Activated CD4-positive, alpha-beta T cell treated with anti-CD3 and anti-CD28 coated beads, Interleukin-2, amount 50 U/mL, for 1 hour (primary cell): ENCODE results near the gene CIBAR2.
"Not testable (repeated sequence)": the region's sequence is repeated elsewhere in the genome, so short reads cannot be mapped to it uniquely, and the experiment has no call there.

ENCODE experiments used
- DNase-seq: peaks from one replicate; pipeline ENCODE4 v3.0.0-alpha.2; 2020

The CIBAR2 gene

DNA sequence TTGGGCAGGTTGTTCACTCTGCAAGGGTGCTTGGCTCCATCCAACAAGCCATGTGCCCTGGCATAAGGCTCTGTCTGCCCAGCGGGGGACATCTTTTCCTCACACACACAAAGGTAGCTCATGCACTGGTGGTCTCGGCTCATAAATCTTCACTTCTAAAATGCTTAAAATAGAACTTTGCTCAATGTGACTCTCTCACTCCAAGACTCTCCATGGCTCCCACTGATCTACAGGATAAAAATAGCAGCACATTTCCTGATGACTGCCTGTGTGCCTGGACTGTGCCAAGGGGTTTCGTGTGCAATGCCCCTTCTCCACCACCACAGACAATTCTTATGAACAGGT is 15.1 kb upstream of the CIBAR2 start:
- DNase-seq: no peak

DNA sequence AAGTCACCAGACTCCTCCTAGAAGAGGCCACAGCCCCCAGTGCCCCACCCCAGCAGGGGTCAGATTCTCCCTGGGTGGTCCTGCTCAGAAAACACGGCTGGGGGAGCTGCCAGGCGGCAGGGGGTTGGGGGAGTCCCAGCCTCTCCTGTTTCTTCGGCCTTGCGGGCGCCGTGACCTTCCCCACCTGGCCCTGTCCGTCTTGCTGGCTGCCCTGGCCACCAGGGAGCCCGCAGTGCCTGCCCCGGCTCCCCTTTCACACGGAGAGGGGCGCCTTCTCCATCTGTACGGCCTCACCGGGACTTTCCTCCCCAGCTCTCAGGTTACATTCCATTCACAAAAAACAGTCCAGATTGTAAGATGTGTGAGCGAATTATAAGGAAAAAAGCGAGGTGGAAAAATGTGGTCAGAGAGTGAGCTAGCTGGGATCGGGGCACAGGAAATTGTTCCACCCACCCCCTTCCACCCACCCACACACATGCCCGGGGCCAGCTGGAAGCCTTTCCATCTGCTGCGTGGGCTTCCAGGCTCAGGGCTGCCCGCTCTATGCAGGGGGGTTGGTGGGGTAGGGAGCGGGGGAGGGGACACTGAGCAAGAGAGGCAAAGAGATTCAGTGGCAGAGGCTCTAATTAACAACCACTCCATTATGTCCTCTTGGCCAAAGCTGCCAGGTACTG is 14.6 kb upstream of the CIBAR2 start:
- no peak for DNase-seq

DNA sequence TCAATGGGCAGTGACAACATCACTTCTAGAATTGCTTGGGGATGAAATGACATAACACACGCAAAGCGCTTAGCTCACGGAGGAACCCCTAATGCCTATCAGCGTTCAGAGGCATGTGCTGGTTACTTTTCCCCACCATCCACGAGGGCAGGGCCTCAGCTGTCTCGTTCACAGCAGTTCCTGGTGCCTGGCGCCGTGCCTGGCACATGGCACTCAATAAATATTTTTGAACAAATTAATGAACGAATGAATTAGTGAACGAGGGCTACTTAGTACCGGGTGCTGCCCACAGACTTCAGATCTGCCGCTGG is 14.1 kb upstream of the CIBAR2 start:
- no peak for DNase-seq

DNA sequence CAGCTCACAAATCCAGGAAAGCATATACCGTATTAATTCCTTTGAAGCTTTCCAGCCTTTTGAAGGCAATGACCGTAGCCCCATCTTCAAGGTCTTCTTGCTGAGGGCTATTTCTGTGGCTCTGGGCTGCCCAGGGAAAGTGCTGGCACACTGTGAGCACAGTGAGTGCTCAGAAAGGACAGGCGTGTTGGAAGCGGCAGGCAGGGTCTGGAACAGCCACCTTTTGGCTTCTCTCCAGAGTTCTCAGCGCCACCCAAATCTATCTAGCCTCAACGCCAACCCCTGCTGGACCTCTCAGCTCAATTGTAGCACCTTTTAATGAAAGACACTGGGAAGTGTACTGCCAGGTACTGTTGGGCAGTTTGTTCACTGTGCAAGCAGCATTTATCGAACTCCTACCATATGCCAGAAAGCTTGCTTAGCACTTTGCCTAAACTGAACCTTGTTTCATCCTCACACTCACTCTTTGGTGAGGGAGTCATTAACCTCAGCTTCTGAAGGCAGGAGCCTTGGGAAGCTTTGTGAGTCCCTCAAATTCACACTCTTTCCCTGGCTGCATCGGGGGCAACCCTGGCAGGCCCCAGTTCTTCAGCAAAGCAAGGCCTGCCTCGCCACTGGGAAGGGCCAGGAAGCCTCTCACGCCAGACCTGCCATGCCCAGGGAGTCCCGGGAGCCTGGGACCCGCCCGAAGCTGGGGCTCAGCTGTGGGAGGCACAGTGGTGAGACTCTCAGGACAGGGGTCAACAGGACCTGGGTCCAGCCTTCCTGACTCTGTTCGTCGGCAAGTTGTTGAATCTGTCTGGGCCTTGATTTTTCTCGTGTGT is 13.5 kb upstream of the CIBAR2 start:
- no peak for DNase-seq

DNA sequence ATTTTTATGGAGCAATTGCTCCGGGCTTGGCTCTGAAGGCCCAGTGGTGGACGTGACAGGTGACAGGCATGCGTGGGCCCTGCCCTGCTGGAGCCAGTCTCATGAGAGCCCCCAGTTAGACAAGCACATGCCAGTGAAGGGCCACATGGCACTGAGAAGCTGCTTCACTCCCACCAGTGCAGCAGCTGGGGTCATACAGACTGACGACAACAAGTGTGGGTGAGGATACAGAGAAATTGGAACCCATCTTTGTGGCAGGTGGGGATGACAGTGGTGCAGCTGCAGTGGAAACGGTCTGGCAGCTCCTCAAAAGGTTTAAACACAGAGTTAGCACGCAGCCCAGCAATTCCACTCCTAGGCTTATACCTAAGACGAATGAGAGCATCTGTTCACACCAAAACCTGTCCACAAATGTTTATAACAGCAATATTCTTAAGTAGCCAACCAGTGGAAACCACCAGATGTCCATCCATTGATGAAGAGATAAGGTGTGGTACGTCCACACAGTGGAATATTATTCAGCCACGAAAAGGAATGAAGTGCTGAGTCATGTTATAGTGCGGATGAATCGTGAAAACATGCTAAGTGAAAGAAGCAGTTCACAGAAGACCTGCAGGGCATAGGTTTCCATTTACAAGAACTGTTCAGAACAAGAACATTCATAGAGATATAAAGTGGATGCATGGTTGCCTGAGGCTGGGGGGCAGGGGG is 12.5 kb upstream of the CIBAR2 start:
- no peak for DNase-seq

DNA sequence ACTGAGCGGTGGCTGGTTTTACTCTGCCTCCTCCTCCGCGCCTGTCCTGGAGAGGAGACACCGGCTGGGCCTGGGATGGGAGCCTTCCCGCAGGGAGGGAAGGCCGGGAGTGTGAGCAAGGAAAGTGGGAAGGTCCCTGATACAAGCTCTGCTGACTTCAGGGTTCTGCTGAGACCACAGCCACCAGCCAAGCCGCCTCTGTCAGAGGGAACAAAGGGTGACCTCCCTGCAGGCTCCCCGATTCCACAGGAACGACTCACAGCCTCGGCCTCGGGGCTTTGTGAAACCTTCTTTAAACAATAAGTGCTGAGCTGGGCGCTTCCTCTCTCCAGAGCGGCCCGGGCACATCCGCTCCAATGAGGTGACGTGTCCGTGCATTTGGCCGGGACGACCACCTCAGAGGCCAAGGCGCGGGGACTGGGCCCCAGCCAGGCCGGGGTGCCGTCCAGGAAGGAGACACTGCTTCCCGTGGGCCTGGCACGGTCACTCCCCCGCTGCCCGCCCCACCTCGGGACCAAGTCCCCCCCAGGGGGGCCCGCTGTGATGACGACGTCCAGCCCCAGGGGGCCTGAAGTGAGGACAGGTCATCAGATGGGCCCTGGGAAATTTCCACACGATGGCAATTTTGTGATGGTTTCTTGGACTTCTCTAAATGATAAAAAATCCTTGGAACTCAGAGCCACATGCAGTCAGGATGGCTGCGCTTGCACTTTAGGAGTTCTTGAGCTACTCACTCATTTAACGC is 11.8 kb upstream of the CIBAR2 start:
- DNase-seq: no peak

DNA sequence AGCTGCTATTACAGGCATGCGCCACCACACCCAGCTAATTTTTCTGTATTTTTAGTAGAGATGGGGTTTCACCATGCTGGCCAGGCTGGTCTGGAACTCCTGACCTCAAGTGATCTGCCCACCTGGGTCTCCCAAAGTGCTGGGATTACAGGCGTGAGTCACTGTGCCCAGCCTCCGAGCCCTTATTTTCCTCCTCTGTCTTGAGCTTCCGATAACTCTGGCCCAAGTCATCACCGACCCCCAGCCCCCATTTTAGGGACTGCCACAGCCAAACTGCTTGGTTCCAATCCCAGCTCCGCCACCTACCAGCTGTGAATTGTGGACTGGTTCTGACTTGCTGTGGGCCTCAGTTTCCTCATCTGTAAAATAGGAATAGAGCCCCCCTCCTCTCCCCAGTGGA is 11.2 kb upstream of the CIBAR2 start:
- DNase-seq: not testable (repeated sequence)

DNA sequence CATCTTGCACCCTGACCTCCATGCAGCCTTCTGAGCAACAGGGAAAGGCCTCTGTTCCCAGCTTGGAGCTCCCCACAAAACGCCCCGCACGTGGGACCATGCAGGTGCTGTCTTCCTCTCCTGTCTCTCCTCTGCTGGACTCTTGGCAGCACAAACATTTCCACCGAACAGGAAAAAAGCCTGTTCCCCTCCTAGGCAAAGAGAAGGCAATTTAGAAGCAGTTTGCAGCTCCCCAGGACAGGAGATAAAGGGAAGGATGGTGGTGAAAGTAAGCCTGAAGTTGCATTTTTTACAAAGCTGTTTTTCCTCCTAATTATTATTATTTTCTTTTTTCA is 7.7 kb upstream of the CIBAR2 start:
- DNase-seq: no peak

DNA sequence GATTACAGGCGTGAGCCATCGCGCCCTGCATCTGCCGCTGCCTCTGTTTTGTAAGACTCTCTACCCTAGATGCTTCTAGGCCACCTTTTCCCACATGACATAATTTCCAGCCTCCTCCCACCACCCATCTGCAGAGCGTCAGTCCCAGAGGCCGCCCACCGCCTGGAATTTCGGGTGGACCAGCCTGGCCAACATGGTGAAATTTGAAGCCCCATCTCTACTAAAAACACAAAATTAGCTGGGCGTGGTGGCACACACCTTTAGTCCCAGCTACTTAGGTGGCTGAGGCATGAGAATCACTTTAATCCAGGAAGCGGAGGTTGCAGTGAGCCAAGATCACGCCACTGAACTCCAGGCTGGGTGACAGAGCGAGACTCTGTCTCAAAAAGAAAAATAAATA is 5.1 kb upstream of the CIBAR2 start:
- no peak for DNase-seq

DNA sequence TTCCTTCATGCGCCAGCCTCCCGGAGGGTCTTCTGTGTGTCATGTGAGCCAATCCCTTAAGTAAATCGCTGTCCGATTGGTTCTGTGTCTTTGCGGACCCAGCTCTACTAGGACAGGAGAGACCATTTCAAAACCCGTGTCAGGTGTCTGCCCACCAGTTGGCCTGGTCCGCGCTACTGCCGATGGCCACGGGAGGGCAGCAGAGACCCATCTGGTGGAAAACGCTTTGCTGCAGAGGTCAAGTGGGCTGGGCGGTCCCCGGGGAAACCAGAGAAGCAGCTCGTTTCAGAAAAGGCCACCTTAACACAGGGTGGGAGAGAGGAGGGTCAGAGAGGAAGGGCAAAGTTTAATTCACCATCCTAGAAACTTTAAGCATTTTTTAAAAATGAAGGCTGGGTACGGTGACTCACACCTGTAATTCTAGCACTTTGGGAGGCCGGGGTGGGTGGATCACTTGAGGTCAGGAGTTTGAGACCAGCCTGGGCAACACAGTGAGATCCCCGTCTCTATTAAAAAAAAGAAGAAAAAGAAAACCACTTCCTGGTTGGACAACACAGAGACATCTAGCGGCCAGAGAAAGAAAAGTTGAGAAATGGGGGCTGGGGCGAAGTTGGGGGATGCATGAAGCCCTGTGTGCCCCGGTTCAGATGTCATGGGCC is 2.8 kb upstream of the CIBAR2 start:
- DNase-seq: peak; percentile 77

DNA sequence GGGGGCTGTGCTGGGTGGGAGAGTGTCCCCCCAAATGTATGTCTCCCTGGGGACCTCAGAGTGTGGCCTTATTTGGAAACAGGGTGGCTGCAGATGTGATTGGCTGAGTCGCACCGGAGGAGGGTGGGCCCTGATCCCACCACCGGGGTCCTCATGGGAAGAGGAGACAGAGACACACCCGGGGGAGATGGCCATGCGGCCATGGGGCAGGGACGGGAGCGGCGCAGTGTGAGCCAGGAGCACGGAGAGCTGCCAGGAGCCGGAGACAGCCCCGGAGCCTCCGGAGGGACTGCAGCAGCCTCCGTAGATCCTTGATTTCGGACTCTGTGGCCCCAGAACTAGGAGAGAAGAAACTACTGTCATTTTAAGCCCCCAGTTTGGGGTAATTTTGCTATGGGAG is 1.6 kb upstream of the CIBAR2 start:
- no peak for DNase-seq

DNA sequence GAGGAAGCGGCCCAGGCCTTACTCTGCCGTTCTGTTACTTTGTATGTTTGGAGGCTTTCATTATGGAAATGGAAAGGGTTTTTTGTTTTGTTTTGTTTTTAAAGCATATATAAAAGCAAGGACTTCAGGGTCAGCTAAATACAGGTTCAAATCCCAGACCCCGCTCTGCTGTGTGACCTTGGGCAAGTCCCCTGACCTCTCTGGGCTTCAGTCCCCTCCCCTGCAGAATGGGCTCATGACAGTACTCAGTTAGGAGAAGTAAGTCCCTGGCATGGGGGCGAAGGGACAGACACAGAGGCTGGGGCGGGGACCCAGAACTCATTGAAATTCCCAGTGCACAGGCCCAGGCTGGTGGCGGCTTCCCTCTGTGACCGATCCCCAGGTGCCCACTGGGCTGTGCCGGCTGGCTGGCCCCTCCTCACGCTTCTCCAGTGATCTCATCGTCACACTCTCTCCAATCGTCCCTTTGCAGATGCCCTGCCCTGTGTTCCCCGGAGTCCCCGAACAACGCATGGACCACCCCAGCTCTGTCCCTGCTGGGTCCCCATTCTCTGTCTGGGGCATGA is 979 bp upstream of the CIBAR2 start:
- no peak for DNase-seq

DNA sequence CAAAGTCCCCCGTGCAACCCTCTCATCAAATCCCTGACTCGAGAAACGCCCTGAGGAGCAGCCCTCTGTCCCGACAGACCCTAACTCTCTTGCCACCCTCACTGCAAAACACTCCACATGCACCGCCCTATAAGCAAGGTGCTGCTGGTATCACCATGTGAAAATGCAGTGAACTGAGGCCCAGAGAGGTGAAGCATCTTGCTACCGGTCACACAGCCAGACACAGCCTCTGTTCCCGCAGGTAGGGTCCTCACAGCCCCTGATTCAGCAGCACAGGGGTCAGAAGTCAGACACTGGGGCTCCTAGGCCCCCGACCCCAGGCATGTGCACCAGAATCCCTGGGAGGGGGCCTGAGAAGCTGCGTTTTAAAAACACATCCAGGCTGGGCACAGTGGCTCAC is 1.1 kb downstream of the CIBAR2 start:
- no peak for DNase-seq

DNA sequence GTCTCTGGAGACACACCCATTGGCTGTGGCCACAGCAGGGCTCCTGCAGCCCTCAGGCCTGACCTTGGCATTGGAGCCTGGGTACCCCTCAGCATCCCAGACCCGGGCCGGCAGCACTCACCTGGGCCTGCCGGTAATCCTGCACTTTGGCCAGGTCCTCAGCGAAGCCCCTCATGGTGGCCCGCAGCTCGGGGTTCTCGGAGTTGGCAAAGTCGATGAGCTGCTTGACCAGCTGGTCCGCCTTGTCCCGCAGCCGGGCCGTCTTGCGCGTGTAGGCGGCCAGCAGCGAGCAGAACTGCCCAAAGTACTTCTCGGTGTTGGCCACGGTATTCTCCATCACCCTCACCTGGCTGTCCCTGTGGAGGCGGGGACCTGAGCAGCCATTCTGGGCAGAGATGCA is 2.2 kb downstream of the CIBAR2 start:
- DNase-seq: no peak

DNA sequence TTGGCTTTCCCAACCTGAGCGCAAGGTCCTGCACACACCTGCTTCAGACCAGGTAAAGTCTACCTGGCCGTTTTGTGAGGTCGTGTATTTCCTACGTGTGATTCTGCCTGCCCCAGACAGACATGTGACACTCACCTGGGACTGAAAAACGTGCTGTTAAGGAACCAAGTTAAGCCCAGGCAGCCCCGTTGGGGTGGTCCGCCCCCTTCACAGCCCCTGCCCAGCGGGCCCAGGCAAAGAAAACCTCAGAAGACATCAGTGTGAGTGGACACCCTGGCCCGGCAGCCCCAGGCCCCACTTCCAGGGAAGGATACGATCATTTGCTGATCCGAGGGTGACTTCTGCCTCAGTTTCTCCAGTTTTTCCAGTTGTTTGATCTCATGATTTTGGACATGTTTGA is 4.7 kb downstream of the CIBAR2 start:
- no peak for DNase-seq

DNA sequence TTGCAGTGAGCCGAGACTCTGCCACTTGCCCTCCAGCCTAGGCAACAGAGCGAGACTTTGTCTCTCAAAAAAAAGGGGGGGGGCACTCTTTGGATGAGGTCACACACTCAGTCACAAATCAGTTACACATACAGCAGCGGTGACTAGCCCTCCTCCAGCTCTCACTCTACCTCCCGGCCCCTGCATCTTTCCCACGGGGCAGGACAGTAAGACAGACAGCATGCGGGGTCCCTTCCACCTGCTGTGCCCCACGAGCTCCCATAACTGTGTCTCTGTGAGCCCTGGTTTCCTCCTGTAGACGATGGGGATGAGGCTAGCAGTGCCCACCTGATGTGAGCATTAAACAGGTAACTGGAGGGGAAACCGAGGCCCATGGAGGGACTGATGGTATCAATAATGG is 5.2 kb downstream of the CIBAR2 start:
- DNase-seq: no peak

DNA sequence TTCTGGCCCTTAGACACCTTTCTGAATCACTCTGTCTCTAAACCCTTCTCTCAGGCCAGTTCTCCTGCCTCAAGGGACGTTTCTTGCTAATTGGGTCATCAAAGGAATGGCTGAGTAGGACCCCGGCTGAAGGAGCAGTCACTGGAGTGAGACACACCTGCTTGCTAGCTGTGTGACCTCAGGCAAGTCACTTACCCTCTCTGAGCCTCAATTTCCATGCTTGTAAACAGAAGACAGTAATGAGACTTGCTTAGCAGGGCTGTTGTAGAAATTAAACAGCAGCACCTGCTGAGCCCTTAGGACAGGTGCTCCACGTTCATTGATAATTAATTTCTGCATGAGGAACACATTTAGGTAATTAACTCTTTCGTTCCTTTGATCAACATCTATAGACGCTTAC is 6.8 kb downstream of the CIBAR2 start:
- DNase-seq: no peak

DNA sequence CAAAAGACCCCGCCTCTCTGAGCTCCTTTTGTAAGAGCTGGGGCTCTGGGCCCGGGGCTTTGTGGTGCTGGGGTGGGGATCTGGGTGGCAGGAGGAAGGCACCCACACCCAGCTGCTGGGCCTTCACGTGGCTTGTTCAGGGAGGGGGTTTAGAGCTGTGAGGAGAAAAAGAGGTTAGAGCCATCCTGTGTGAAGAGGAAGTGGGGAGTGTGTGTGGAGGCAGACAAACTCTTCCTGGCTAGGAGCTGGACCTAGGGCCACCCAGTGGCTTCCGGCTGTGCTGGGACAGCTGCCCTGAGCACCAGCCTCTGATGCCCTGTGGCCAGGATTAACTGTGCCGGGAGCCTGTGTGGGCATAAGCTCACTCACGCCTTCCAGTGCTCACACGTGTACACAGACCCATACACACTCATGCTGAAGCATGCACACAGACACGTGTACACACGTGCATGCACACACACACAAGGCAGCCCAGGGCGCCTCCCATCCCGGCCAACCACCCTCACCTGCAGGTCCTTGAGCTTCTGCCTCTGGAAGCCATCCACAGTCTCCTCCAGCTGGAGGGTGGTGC is 7.4 kb downstream of the CIBAR2 start:
- DNase-seq: no peak

DNA sequence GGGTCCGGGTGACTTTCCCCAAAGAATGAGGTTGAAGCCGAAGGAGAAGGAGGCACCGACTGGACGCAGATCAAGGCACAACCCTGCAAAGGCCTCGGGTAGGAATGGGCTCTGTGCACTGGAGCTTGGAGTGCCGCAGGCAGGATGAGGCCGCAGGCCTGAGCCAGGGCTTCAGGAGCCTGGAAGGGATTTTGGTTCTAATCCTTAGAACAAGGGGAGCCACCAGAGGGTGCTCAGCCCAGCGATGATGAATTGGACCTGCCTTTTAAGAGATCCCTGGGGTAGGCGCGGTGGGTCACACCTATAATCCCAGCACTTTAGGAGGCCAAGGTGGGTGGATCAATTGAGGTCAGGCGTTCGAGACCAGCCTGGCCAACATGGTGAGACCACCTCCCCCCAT is 8.1 kb downstream of the CIBAR2 start:
- DNase-seq: no peak

DNA sequence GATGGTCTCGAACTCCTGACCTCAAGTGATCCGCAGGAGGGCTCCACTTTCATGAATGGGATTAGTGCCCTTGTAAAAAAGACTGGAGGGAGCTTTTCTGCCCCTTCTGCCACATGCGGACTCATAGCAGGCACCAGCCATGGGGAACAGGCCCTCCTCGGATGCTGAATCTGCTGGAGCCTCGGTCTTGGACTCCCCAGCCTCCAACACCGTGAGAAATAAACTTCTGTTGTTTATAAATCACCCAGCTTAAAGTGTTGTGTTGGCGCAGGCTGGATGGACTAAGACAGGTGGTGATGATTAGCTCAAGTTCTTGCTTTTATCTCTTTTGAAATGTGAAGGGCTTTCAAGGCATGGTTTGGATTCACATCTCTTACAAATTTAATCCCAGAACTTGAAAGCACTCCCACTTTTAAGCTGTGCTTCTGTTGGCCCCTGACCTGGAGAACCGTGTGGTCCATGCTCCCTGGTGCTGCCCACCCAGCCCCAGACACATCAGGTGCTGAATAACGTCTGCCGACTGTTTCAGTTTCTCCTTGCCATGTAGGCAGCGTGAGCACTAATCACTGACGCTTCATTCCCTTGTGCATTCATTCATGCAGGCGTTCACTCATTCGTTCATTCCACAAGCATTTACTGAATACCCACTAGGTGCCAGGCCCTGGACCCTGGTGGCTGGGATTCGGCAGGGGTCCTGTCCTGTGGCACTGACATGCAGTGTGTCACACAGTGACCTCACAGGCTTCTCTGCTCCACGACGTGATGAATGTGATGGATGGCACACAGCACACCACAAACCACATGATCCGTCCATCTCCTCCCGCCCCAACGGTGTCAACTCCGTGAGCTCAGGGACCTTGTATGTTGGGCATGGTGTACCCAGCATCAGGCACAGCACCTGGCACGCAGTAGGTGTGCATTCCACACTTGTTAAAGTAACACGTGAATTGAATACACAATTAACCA is 8.9 kb downstream of the CIBAR2 start:
- no peak for DNase-seq

DNA sequence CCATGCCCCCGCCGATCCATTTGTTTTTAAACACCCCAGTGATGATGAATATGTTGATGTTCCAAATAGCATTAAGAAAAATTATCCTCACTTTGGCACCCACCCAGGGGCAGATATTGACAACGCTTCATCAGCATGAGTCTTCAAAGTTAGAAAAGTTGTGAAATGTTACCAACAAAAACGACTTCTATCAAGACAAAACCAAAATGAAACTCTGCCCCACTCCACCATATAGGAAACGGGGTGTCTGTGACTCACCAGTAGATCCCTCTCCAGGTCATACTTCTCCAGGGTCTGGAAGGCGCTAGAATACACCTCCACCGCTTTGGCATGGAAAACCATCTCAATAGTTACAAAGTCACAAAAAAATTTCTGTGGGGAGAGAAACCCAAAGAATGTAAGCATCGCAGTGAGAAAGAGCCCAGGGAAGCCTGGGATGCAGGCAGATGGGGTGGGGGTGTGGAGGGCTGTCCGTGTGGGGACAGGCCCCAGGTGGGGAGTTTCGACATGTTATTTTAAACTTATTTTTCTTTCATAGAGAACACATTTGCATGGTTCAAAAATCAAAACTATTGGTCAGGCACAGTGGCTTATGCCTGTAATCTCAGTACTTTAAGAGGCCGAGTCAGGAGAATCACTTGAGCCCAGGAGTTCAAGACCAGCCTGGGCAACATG is 10.2 kb downstream of the CIBAR2 start:
- no peak for DNase-seq
